ENCODE measurements around the gene F2RL1. TPM values are rescaled to one million over a fixed set of nuclear protein-coding genes. Genes with fewer than 3 reads are reported as not detected.

The F2RL1 gene
- polyA plus RNA-seq, 1 donor from 2014 or later, result 0.12 TPM

- Histone ChIP-seq H3K27me3 (ENCODE audit: insufficient read depth, low read depth, low read length) (no peaks in the 10 kb centered on the region), H3K27ac (ENCODE audit: low read length) (no peak overlapping the region), H3K9me2 (ENCODE audit: insufficient read depth, low read length) (no peaks in the 10 kb centered on the region), H3K36me3 (ENCODE audit: insufficient read depth, low read length) (no peaks in the 10 kb centered on the region), H3F3A (ENCODE audit: insufficient read depth, low read length, poor library complexity, severe bottlenecking) (no peaks in the 10 kb centered on the region), H3K4me3 (ENCODE audit: low read length) (no peak overlapping the region), H2AFZ (ENCODE audit: low read depth, low read length) (no peak overlapping the region), H3K4me2 (ENCODE audit: low read length) (no peak overlapping the region), H3K9me3 (ENCODE audit: low read length) (no peaks in the 10 kb centered on the region), H3K9ac (ENCODE audit: low read length) (no peak overlapping the region), H4K20me1 (ENCODE audit: insufficient read depth) (no peaks in the 10 kb centered on the region), H3K79me2 (replicated peaks; ENCODE audit: insufficient read depth, low read length) (no peaks in the 10 kb centered on the region)
- TF ChIP-seq REST (IDR thresholded peaks at IDR 0.05; ENCODE audit: borderline replicate concordance), result no peak
- TF ChIP-seq EP300 (conservative IDR thresholded peaks at IDR 0.05; ENCODE audit: poor library complexity, severe bottlenecking), result no peak
- no peak for TF ChIP-seq MXI1 (conservative IDR thresholded peaks at IDR 0.05; ENCODE audit: poor library complexity, severe bottlenecking)
- TF ChIP-seq SMC3 (conservative IDR thresholded peaks at IDR 0.05; ENCODE audit: poor library complexity), result no peak
- TF ChIP-seq POLR2AphosphoS5 (IDR thresholded peaks at IDR 0.05), result no peak
- no peak for TF ChIP-seq TAF1 (IDR thresholded peaks at IDR 0.05; ENCODE audit: low read depth)
- TF ChIP-seq EZH2 (IDR thresholded peaks at IDR 0.05; ENCODE audit: borderline replicate concordance, insufficient read depth, low read length, poor library complexity, severe bottlenecking), result no peak
- no peak for TF ChIP-seq CTCF (IDR thresholded peaks at IDR 0.05; ENCODE audit: poor library complexity, severe bottlenecking)
- no peak for TF ChIP-seq RAD21 (conservative IDR thresholded peaks at IDR 0.05)
These were observed 27.4 kb upstream of the F2RL1 start for GRCh38 chr5:76791461-76791860.

GRCh38 chr5:76794871-76795270, 24.0 kb upstream of the F2RL1 start:
- H3K36me3 ChIP-seq (ENCODE audit: insufficient read depth, low read length), result no peaks in the 10 kb centered on the region
- H3K4me2 ChIP-seq (ENCODE audit: low read length), result no peak overlapping the region
- H4K20me1 ChIP-seq (ENCODE audit: insufficient read depth), result no peaks in the 10 kb centered on the region
- H3F3A ChIP-seq (ENCODE audit: insufficient read depth, low read length, poor library complexity, severe bottlenecking), result no peaks in the 10 kb centered on the region
- no peak overlapping the region for H3K27ac ChIP-seq (ENCODE audit: low read length)
- no peaks in the 10 kb centered on the region for H3K27me3 ChIP-seq (ENCODE audit: insufficient read depth, low read depth, low read length)
- no peak overlapping the region for H3K9ac ChIP-seq (ENCODE audit: low read length)
- no peaks in the 10 kb centered on the region for H3K79me2 ChIP-seq (replicated peaks; ENCODE audit: insufficient read depth, low read length)
- H3K4me3 ChIP-seq (ENCODE audit: low read length), result no peak overlapping the region
- TF ChIP-seq REST (IDR thresholded peaks at IDR 0.05; ENCODE audit: borderline replicate concordance) (no peak), MXI1 (conservative IDR thresholded peaks at IDR 0.05; ENCODE audit: poor library complexity, severe bottlenecking) (no peak), EZH2 (IDR thresholded peaks at IDR 0.05; ENCODE audit: borderline replicate concordance, insufficient read depth, low read length, poor library complexity, severe bottlenecking) (no peak)
- H3K9me2 ChIP-seq (ENCODE audit: insufficient read depth, low read length), result no peaks in the 10 kb centered on the region
- no peak overlapping the region for H2AFZ ChIP-seq (ENCODE audit: low read depth, low read length)
- H3K9me3 ChIP-seq (ENCODE audit: low read length), result no peaks in the 10 kb centered on the region

Data from neural cell (in vitro differentiated cells).